Measurements from ENCODE around the gene NTM. TPM values are rescaled to one million over a fixed set of nuclear protein-coding genes. Genes with fewer than 3 reads are reported as not detected.

The NTM gene
- total and polyA plus RNA-seq, 2 experiments from 2014 or later = 2.2 to 4.9 TPM

DNA sequence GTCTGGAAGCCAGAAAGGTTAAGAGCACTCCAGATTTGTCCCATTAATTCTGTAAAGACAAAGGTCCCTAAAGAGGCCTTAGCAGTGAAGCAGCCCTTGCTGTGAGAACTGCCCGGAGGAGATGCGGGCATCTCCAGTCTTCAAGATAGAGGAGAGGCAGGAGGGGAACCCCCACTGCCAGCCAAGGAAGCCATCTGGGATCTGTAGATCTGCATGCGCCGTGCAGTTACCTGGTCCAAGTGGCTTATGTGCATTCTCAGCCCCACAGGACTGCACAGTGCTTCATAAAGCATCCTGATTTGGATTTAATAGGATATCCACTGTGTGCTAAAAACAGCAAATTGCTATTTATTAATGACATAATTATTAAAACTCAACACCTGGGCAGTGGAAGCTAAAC is 834.6 kb downstream of the NTM start:
- no peaks in the 10 kb centered on the region for H4K20me1 ChIP-seq (ENCODE audit: insufficient read depth, poor library complexity, severe bottlenecking)
- no peaks in the 10 kb centered on the region for H3K27me3 ChIP-seq
- WGBS (ENCODE audit: low lambda C conversion rate, missing lambda C conversion rate) = 92% methylated on average over 4 of the region's 4 CpGs
- no peaks in the 10 kb centered on the region for H3K79me2 ChIP-seq
- H3K27ac ChIP-seq = no peak overlapping the region
- H3K9me3 ChIP-seq (ENCODE audit: low read depth) = no peaks in the 10 kb centered on the region
- H3K4me2 ChIP-seq = no peak overlapping the region
- H3K4me1 ChIP-seq (ENCODE audit: insufficient read depth) = no peaks in the 10 kb centered on the region
- no peaks in the 10 kb centered on the region for H3K36me3 ChIP-seq (replicated peaks; ENCODE audit: insufficient read depth, low read depth)
- no peak overlapping the region for H3K4me3 ChIP-seq
- no peaks in the 10 kb centered on the region for H3K9me2 ChIP-seq (replicated peaks; ENCODE audit: insufficient read depth)
- no peak for TF ChIP-seq EZH2 (IDR thresholded peaks at IDR 0.05; ENCODE audit: borderline replicate concordance)
- TF ChIP-seq EZH2phosphoT487 (IDR thresholded peaks at IDR 0.05; ENCODE audit: low read depth, severe bottlenecking, unreplicated experiment) = no peak
- TF ChIP-seq, protein P1, sequence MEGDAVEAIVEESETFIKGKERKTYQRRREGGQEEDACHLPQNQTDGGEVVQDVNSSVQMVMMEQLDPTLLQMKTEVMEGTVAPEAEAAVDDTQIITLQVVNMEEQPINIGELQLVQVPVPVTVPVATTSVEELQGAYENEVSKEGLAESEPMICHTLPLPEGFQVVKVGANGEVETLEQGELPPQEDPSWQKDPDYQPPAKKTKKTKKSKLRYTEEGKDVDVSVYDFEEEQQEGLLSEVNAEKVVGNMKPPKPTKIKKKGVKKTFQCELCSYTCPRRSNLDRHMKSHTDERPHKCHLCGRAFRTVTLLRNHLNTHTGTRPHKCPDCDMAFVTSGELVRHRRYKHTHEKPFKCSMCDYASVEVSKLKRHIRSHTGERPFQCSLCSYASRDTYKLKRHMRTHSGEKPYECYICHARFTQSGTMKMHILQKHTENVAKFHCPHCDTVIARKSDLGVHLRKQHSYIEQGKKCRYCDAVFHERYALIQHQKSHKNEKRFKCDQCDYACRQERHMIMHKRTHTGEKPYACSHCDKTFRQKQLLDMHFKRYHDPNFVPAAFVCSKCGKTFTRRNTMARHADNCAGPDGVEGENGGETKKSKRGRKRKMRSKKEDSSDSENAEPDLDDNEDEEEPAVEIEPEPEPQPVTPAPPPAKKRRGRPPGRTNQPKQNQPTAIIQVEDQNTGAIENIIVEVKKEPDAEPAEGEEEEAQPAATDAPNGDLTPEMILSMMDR (IDR thresholded peaks at IDR 0.05; ENCODE audit: poor library complexity) = no peak
- no peak for DNase-seq (ENCODE audit: low spot score)
- H2AFZ ChIP-seq = no peak overlapping the region

DNA sequence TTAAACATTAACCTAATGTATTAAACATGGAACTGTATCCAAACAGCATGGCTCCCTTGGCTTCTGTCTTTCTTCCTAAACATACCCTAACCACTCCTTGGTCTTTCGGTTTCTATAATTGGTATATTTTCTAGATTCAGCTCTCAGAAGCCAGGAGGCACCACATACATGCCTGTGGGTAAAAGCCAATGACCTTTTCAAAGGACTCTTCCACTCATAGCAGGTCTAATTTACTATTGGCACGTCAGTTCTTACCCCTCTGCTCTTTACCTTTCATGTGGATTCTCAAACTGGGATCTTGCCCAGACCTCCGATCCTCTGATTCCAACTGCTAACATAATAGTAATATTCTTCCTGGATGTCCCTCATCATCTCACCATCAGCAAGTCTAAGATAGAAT is 835.1 kb downstream of the NTM start:
- no peaks in the 10 kb centered on the region for H4K20me1 ChIP-seq (ENCODE audit: insufficient read depth, poor library complexity, severe bottlenecking)

DNA sequence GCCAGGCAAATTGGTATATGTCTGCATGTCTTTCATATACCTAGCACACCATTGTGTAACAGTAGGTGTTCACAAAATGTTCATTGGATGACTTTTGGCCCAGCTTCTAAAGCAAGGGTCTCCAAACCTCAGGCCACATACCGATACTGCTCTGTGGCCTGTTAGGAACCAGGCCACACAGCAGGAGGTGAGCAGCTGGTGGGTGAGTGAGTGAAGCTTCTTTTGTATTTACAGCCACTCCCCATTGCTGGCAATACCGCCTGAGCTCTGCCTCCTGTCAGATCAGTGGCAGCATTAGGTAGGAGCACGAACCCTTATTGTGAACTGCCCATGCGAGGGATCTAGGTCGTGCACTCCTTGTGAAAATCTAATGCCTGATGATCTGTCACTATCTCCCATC is 836.6 kb downstream of the NTM start:
- Histone ChIP-seq H3K36me3 (replicated peaks; ENCODE audit: insufficient read depth, low read depth) (no peaks in the 10 kb centered on the region), H3K9me3 (ENCODE audit: low read depth) (no peaks in the 10 kb centered on the region), H3K27me3 (no peaks in the 10 kb centered on the region), H3K27ac (no peak overlapping the region), H2AFZ (no peak overlapping the region), H3K4me2 (no peak overlapping the region), H4K20me1 (ENCODE audit: insufficient read depth, poor library complexity, severe bottlenecking) (no peaks in the 10 kb centered on the region), H3K4me1 (ENCODE audit: insufficient read depth) (no peaks in the 10 kb centered on the region), H3K9me2 (replicated peaks; ENCODE audit: insufficient read depth) (no peaks in the 10 kb centered on the region), H3K4me3 (no peak overlapping the region), H3K79me2 (no peaks in the 10 kb centered on the region)
- 88% methylated on average over 5 of the region's 5 CpGs for WGBS (ENCODE audit: low lambda C conversion rate, missing lambda C conversion rate)
- no peak for DNase-seq (ENCODE audit: low spot score)
- TF ChIP-seq EZH2 (IDR thresholded peaks at IDR 0.05; ENCODE audit: borderline replicate concordance) = no peak
- TF ChIP-seq EZH2phosphoT487 (IDR thresholded peaks at IDR 0.05; ENCODE audit: low read depth, severe bottlenecking, unreplicated experiment) = no peak
- TF ChIP-seq, protein P1 (IDR thresholded peaks at IDR 0.05; ENCODE audit: poor library complexity) = no peak

More for the DNA sequence above, 835.1 kb downstream of the NTM start:
- Histone ChIP-seq H3K27me3 (no peaks in the 10 kb centered on the region), H3K4me2 (no peak overlapping the region), H3K36me3 (replicated peaks; ENCODE audit: insufficient read depth, low read depth) (no peaks in the 10 kb centered on the region), H3K4me1 (ENCODE audit: insufficient read depth) (no peaks in the 10 kb centered on the region), H3K9me2 (replicated peaks; ENCODE audit: insufficient read depth) (no peaks in the 10 kb centered on the region), H3K9me3 (ENCODE audit: low read depth) (no peaks in the 10 kb centered on the region), H3K27ac (no peak overlapping the region), H3K79me2 (no peaks in the 10 kb centered on the region), H2AFZ (no peak overlapping the region), H3K4me3 (no peak overlapping the region)
- DNase-seq (ENCODE audit: low spot score) = no peak
- WGBS (ENCODE audit: low lambda C conversion rate, missing lambda C conversion rate) = 78% methylated on average over 3 of the region's 3 CpGs
- TF ChIP-seq, protein P1 (IDR thresholded peaks at IDR 0.05; ENCODE audit: poor library complexity) = no peak
- TF ChIP-seq EZH2phosphoT487 (IDR thresholded peaks at IDR 0.05; ENCODE audit: low read depth, severe bottlenecking, unreplicated experiment) = no peak

Measured in hepatocyte (in vitro differentiated cells).